GM06990 (cell line): Measurements from ENCODE around the gene RASAL1.

Experiments used
- DNase-seq: peaks from one replicate; pipeline ENCODE4 v3.0.0-alpha.2; 2011; ENCODE audit not compliant: insufficient read length; ENCODE audit errors: extremely low read depth
- H3K27me3 ChIP-seq: replicated peaks from 2 replicates; pipeline ENCODE4 v1.6.0; 2011; ENCODE audit warnings: low read length; ENCODE audit not compliant: control insufficient read depth, insufficient read depth
- H3K36me3 ChIP-seq: 2 replicates; pipeline ENCODE4 v1.5.1; 2011; ENCODE audit warnings: low read length; ENCODE audit not compliant: control insufficient read depth, insufficient read depth
- H3K4me3 ChIP-seq: replicated peaks from 2 replicates; pipeline ENCODE4 v1.5.1; 2011; ENCODE audit warnings: low read depth, mild to moderate bottlenecking, control low read depth, low read length
- CTCF ChIP-seq: IDR thresholded peaks from 2 replicates; pipeline ENCODE4 v1.5.1; 2011; ENCODE audit warnings: low read length, control low read depth, mild to moderate bottlenecking, inconsistent platforms; ENCODE audit not compliant: insufficient read depth, poor library complexity, severe bottlenecking

RASAL1 gene

GRCh38 chr12:113054948-113055486, 80.5 kb downstream of the RASAL1 start:
- Histone ChIP-seq H3K4me3 (no peak overlapping the region), H3K27me3 (no peaks in the 10 kb centered on the region; the same call in 1 of the 2 replicates), H3K36me3 (no peaks in the 10 kb centered on the region)
- TF ChIP-seq CTCF = no peak
- DNase-seq = no peak

GRCh38 chr12:113052326-113052725, 83.2 kb downstream of the RASAL1 start:
- TF ChIP-seq CTCF = no peak
- no peak overlapping the region for H3K4me3 ChIP-seq
- no peaks in the 10 kb centered on the region; the same call in 1 of the 2 replicates for H3K27me3 ChIP-seq
- H3K36me3 ChIP-seq = no peaks in the 10 kb centered on the region
- no peak for DNase-seq

GRCh38 chr12:113051759-113052158, 83.8 kb downstream of the RASAL1 start:
- no peak overlapping the region for H3K4me3 ChIP-seq
- DNase-seq = no peak
- no peak for TF ChIP-seq CTCF
- H3K27me3 ChIP-seq = no peaks in the 10 kb centered on the region; the same call in 1 of the 2 replicates
- no peaks in the 10 kb centered on the region for H3K36me3 ChIP-seq

- no peaks in the 10 kb centered on the region for H3K27me3 ChIP-seq
- no peaks in the 10 kb centered on the region for H3K36me3 ChIP-seq
- TF ChIP-seq CTCF = no peak
- H3K4me3 ChIP-seq = no peak overlapping the region
- DNase-seq = no peak
These were observed 84.8 kb downstream of the RASAL1 start for GRCh38 chr12:113050795-113051194.

GRCh38 chr12:113049976-113050742, 85.4 kb downstream of the RASAL1 start:
- no peak for DNase-seq
- peak; percentile 78 for TF ChIP-seq CTCF
- Histone ChIP-seq H3K27me3 (no peaks in the 10 kb centered on the region; the same call in 1 of the 2 replicates), H3K4me3 (no peak overlapping the region), H3K36me3 (no peaks in the 10 kb centered on the region)
